ENCODE results near the gene CXCL13.
"Not testable (repeated sequence)": the region's sequence is repeated elsewhere in the genome, so short reads cannot be mapped to it uniquely, and the experiment has no call there.

The CXCL13 gene

DNA sequence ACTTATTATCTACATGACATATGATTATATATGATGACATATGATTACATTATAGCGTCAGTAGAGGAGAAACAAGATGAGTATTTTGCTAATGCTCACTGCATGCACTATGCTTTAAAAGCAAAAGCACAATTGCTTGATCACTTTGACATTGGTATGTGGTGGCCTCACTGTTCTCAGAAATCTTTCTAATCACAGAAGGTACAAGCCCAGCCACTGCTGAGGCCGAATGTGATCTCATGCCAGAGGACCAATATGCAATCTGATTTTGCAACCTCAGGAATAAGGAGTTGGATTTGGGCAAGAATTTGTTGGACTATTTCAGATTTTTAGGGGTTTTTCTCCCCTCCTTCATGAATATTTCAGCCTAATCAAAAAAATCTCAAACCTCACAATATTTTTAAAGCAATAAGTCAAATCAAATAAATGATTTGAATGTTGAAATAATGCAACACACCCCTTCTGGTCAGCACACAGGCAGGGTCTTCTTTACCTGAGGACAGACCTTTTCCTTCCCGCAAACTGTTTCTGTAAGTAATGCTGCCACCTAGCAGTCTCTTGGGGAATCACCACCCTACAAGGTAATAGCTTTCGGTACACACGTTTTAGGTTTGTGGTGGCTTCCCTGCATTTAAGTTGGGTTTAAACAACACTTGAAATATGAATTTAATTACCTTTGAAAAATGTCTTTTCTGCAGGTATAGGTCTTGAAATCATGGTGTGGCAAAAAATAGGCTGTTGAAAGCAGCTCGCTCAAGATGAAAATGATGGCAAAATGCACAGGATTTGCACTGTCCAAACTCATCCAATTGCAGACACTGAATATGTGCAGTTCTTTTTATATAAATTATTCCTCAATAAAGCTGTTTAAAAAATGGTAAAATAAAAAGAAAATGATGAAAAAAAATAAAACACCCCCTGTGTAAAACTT lies 4.8 kb upstream of the CXCL13 start:
- H3K4me3 ChIP-seq (ENCODE audit: low read depth, low read length): no peak overlapping the region

DNA sequence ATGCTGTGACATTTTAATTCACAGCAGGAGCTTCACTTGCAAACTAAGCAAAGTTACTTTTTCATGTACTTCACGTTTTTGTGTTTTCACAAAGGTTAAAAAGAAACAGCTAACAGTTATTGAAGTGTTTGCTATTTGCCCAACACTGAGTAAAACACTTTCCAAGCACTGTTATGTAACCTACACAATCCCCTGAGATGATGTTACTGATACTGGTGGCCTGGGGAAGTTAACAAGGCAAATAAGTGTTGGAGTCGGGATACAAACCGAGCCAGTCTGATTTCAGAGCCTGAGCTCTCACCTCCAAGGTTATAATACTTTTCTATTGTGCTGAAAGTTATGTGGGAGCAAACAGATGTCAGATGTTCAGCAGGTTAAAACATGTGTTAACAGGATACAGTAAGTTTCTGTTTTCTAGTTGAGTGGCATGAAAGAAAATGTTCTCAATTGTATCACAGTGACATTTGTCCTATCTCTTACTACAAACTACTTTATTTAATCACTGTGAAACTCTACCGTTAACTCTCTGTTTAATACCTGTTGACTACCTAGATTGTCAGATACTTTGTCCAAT lies 3.9 kb upstream of the CXCL13 start:
- H3K4me3 ChIP-seq (ENCODE audit: low read depth, low read length): no peak overlapping the region

DNA sequence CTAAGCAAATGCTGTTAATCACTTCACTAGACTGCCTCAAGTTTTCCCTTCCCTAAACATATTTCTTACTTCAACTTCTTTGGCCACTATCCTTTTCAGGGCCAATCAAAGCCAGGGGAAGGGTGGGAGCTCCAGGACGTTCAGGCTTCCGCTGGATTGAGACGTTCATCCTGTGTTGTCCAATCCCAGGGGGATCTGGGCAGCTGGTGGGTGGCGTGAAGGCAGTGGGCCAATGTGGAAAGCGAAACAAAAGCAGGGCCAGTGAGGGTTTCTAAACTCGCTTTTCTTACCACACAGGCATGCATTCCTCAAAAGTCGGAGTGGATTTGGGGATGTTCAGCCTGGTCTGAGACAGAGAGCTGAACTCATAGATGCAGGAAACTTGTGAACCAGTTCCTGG lies 7.6 kb downstream of the CXCL13 start:
- no peak overlapping the region for H3K4me3 ChIP-seq (ENCODE audit: low read depth, low read length)

DNA sequence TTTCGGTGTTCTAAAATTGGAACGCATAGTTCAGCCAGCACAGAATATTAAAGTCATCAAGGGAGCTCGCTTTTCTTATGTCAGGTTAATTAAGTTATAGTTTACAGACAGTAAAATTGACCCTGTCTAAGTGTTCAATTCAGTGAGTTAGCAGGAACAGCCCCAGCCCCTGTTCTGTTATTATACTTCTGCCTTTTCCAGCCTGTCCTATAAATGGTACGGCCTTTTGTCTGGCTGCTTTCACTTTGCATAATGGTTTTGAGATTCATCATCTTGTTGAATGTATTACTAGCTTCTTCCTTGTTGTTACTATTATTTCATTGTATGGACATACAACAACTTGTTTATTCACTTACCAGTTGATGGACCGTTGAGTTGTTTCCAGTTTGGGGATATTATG lies 9.5 kb downstream of the CXCL13 start:
- no peak overlapping the region for H3K4me3 ChIP-seq (ENCODE audit: low read depth, low read length)

DNA sequence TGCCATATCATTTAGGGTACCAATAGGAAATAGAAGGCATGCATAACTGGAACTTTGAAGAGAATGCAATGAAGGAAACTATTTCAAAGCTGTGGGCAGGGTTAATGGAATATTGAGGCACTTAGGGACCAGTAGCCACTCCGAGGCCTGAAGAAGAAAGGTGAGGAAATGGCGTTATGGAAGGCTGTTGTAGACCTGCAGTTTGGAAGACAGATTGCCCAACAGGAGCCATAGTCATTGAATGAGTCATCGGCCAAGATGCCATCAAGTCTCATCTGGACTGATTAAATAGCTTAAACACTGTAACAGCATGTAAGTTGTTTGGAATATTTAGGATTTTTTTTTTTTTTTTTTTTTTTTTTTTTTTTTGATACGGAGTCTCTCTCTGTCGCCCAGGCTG lies 11.6 kb downstream of the CXCL13 start:
- H3K4me3 ChIP-seq (ENCODE audit: low read depth, low read length): no peak overlapping the region

DNA sequence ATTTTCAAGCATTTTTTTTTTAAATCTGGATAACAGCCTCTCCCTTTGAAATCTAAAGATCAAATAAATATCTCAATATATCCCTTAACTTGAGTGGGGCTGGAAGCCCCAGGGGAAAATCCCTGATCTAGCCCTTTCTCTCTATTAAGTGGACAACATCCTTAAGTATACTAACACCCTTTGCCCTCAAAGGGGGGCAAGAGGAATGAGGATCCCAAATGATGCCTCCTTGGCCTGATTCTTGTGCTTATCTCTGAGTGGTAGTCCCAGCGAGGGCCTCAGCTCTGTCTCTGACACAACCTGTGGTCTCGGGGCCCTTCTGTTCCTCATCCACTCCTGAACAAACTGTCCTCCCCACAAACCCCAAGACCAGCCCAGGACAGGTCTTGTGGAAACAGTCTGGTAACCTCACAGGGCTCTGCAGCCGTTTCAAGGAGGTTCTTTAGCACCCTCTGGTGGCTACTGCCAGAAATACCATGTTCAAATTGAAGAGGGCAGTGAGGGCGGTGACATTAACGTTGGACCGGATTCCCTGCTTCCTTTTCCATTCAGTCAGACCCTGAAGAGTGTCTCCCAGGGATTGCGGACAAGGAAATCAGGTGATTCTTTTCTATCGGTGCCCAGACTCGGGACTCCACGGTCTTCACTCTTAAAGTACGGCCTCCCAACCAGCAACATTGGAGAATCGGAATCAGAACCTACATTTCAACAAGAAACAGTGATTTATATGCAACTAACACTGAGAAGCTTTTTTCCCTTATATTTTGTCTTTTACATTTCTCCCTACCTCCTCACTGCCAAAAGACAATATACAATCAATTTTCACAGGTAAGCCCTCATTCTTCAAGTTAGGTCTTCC lies 13.0 kb downstream of the CXCL13 start:
- H3K4me3 ChIP-seq (ENCODE audit: low read depth, low read length): no peak overlapping the region

DNA sequence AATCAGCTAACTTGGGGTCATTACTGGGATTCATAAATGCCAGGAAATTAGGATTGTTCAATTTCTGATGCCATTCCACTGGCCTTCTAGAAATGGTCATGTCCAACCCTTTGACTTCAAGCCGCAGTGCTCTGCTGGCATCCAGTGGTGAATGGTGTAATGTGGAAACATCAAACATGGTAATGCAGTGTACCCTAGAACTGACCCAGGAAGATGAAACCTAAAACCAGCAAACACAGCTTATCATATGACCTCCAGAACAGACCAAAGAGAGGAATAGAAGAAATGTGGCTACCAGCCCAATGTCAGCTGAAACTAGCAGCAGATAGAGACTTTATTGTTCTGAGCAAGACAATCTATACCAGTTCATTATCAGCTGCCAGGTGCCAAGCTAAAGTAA lies 13.8 kb downstream of the CXCL13 start:
- H3K4me3 ChIP-seq (ENCODE audit: low read depth, low read length): no peak overlapping the region

DNA sequence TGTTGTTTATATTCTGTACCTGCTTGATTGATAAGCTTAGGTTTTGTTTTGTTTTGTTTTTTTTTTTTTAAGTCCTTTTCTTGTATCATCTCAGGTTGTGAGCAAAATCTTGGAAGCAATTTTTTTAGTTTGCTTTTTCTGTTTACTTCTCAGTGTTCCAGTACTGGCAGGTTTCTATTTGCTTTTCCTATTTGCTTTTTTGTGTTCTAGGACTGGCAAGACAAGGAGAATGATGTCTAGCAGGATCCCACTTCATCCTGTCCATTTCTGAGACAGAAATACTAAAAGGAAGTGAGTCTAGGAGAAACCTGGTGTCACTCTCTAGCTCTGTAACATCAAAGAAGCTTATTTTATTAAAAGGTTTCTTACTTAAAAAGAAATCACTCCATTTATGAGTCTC lies 15.6 kb downstream of the CXCL13 start:
- no peak overlapping the region for H3K4me3 ChIP-seq (ENCODE audit: low read depth, low read length)

DNA sequence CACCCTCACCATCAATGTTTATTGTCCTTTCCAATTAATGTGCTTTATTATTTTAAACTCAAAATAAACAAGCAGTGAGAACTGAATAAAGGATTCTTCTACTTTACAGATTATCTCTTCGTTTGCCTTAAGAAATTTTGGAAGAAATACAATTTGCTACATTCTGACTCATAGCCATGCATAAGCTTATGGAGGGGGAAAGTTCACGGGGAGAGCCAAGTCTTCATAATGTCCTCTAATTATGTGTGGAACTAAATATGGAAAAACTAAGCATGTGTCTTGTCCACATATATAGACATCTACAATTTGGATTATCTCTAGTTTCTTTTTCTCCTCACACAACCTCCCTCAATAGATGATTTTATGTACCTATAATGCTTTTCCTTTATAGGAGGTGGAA lies 17.5 kb downstream of the CXCL13 start:
- H3K4me3 ChIP-seq (ENCODE audit: low read depth, low read length): no peak overlapping the region

DNA sequence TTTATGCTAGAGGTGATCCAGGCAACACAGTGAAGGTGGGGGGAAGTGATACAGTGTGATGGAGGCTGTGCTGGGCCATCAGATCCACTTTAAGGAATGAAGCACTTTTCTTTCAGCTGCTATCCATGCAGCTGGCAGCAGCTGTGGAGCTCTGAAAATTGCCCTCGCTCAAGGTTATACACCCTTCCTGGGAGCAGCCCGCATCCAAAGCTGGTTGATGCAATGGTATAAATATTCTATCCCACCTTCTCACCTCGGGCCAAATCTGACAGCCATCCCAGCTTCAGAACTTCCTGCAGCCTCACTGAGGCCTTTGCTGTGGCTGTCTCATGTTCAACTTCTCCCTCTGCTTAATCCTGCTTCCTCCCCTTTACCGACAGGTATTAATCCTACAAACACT lies 18.6 kb downstream of the CXCL13 start:
- H3K4me3 ChIP-seq (ENCODE audit: low read depth, low read length): no peak overlapping the region

DNA sequence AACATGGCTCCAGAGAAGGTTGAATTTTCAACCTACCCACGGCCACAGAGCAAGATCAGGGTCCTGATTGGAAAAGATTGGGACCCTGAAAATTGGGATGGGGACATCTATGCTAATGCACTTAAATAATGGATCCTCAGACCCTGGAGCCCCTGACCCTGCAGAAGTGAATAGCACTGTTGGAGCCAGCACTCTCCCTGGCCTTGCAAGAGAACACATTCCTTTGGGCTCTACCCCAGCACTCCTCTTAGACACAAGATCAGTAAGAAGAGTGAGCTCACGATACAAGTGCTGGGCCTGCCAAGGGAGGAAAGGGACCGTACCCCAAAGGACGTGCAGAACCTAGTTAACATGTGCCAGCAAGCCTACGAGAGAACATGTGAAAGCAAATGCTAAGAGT lies 19.9 kb downstream of the CXCL13 start:
- H3K4me3 ChIP-seq (ENCODE audit: low read depth, low read length): no peak overlapping the region

DNA sequence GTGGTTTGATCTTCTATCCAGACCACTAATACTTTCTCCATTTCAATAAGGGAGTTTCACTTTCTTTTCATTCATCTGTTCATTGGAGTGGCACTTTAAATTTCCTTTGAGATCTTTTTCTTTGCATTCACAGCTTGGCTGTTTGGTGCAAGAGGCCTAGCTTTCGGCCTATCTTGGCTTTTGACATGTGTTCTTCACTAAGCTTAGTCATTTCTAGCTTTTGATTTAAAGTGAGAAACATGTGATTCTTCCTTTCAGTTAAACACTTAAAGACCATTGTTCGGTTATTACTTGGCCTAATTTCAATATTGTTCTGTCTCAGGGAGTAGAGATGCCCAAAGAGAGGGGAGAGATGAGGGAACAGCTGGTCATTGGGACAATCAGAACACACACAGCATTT lies 24.3 kb downstream of the CXCL13 start:
- no peak overlapping the region for H3K4me3 ChIP-seq (ENCODE audit: low read depth, low read length)

DNA sequence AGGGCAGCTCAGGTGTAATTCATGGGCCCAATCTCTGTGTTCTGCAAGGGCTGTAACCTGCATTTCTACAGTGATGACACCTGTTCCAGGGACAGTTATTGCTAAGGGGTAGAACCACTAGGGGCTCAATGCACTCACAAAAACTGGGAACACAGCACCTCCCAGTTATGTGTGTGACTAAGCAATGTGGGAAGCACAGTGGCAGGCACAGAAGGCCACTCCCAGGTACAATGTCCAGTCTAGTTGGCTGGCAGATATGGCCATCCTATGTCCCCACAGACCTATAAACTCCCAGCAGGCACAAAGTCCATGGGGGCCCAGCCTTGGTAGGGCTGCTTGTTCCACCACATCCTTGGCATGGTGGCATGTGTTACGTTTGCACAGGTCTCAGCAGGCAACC lies 25.7 kb downstream of the CXCL13 start:
- H3K4me3 ChIP-seq (ENCODE audit: low read depth, low read length): no peak overlapping the region

DNA sequence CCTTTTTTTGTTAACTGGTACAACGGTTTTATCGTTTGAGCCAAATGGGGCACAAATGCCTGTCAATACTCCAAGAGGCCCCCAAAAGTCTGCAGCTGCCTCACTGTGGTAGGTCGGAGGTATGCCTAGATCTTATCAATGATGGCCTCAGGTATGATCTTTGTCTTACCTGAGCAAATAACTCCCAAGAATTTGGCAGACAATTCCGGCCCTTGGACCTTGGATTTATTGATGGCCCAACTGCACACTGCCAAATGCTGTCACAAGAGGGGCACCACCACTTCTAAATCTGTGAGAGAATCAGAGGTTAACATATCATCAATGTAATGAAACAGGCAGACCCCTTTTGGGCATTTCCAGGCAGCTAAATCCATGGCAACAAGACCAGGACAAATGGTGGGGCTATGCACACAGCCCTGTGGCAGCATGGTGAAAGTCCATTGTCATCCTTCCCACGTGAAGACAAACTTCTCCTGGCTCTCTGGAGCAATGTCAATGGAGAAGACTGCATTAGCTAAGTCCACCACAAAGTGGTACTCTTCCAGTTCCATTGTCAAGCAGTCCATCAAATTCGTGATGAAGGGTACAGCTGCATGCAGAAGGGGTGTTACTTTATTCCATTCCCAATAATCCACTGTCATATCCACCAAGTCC lies 28.6 kb downstream of the CXCL13 start:
- no peak overlapping the region for H3K4me3 ChIP-seq (ENCODE audit: low read depth, low read length)

DNA sequence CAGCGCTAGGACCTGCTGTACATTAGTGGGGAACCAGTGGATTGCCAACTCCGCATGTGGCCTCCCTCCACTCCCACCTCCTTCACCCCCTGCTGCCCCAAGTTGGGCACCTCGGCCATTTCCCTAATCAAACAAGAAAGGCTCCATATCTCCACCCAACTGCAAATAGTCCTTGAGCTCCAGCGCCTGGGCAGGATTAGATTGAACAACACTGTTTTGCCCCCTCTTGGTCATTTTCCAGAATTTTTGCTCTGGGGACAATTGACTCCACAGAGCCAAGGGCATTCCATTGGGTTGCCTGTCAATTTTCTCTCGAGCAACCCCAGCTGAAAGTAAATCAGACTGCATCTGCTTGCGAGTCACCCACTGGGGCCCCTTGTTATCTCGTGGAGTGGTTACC lies 29.6 kb downstream of the CXCL13 start:
- no peak overlapping the region for H3K4me3 ChIP-seq (ENCODE audit: low read depth, low read length)

DNA sequence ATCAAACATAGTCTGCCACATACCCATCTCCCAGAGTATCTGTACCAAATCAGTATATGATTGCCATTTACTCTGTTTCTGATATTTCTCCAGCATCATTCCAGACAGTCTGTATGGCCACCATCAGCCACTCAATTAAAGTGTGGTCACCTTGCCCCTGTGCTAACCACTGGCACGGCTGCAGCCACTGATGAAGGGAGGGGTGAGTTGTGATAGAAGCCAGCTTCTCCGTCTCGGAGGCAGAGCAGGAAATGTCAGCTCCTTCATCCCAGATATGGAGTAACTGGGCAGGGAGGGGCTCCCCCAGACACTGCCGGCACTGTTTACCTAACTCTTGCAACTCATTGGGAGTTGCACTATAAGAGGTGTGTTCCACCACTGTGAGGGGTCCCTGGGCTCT lies 30.3 kb downstream of the CXCL13 start:
- no peak overlapping the region for H3K4me3 ChIP-seq (ENCODE audit: low read depth, low read length)

DNA sequence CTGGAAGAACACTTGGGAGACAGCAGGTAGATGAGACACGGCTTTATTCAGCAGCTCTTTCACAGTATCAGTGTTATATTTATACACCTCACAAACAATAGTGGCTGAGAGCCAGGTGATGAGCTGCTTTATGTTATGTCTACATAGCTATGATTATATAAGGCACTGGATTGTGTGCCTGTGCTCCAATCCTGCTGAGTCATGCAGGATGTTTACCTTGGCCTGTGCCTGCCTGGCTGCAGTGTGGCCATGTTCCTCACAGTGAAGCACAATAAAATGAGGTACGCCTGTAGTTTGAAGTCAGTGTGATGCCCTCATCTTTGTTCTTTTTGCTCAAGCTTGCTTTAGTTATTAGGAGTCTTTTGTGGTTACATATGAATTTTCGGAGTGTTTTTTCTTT lies 31.3 kb downstream of the CXCL13 start:
- no peak overlapping the region for H3K4me3 ChIP-seq (ENCODE audit: low read depth, low read length)

DNA sequence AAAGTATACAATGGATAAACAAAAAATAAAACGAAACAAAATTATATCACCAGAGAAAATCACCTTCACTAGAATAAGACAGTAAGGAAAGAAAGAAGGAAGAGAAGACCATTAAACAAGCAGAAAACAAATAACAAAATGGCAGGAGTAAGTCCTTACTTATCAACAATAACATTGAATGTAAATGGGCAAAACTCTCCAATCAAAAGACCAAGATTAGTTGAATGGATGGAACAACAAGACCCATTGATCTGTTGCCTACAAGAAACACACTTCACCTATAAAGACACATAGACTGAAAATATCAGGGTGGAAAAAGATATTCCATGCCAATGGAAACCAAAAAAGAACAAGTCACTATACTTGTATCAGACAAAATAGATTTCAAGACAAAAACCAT lies 38.4 kb downstream of the CXCL13 start:
- not testable (repeated sequence) for H3K4me3 ChIP-seq (ENCODE audit: low read depth, low read length)

DNA sequence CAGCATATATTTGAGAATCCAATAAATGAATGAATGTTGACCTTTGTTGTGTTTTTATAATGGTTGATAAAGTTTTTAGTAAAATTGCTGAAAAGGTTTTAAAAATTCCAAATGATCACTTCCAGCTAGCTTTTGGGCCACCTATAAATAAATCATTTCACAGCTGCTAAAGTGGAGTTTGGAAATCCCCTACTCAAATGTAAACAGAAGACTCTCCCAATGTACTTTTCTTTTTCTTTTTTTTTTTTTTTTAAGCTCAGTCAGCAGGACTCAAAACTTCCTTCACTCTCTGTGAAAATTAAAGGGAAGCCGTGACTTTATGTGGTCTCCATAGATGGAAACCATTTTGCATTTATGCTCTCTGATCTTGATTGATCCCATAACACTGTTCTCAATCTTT lies 45.2 kb downstream of the CXCL13 start:
- H3K4me3 ChIP-seq (ENCODE audit: low read depth, low read length): no peak overlapping the region

DNA sequence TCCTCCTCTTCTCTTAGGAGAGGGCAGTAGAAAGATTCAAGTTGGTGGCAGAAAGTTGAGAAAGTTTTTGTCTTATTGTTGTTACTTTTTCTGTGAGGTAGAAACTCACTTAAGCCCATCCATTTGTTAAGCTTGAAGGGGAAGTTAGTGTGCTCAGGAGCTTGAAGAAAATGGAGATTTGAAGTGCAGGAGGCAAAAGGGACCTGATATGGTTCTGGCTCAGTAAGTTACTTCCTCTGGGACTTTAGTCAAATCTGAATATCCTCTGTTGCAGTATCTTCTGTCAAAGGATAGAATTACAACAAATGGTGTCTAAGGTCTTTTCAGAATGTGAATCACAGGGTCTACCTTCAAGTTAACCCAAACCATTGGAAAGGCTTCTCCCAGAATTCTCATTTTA lies 46.2 kb downstream of the CXCL13 start:
- no peak overlapping the region for H3K4me3 ChIP-seq (ENCODE audit: low read depth, low read length)

DNA sequence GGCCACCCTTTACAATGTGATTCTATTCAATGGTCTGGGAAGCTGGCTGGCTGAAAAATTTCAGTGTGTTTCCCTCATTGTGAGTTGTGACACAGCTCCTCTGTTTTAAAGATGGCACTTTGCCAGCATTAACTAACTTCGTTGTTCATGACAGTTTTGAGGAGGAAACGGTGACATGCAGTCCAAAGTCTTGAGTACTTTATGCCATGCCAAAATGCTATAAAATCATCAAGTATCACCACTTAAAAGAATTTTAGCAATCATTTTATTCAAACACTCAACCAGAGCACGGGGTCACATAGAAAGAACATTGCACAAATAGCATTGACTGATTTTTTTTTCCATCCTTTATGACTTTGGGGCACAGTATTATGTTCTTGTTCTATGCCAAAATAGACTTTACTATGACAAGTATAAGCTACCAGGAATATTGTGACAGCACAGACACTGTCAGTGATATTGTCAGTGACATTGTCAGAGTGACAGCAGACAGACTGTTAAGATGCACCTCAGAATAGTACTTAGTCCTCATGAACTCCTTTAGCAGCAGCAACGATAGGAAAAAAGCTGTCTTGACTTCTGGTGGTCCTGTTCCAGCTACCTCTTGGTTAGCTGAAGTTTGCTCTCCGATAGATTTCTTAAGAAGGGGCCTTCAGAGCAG lies 46.7 kb downstream of the CXCL13 start:
- H3K4me3 ChIP-seq (ENCODE audit: low read depth, low read length): no peak overlapping the region
